ENCODE data around the gene CDK11A. TPM values are rescaled to one million over a fixed set of nuclear protein-coding genes. Genes with fewer than 3 reads are reported as not detected.
"Not testable (repeated sequence)": the region's sequence is repeated elsewhere in the genome, so short reads cannot be mapped to it uniquely, and the experiment has no call there.

Gene CDK11A
- total and polyA plus RNA-seq, 2 experiments from 2014 or later, result 19.5 to 30.9 TPM

DNA sequence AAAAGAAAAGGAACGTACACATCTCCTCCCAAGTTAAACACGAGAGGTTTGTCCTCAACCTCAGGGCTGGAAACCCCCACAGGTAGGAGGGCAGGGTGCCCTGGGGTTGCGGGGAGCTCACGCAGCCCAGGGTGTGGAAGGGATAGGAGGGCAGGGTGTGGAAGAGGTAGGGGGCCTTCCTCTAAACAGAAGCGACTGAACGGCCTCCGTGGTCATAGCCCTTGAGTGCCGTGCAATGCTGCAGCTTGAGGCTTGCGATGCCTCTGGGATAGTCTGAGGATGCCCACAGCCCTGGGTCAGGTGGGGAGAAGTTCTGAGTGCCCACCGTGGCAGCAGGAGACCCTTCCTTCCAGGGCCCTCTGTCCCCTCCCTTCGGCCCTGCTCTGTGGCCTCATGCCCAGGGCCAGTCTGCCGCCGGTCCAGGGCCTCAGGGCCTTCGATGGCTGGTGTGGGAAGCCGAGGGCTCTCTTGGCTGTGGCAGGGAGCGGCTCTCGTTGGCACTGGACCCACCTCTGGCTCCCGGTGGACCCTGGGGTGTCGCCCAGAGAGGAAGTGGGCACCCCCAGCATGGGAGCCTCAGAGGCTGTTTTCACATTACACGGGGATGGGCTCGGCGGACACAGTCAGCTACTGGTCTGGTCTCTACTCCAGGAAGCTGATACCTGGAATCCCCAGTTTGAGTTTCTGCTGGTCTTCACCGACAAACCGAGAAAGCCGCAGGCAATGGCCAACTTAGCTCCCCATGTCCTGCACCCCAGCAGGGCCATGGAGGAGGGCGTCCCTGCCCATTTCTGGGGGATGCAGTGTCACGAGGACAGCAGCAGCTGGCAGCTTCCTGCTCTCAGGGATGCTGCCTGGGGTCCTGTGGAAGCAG is 59.0 kb downstream of the CDK11A start:
- no peaks in the 10 kb centered on the region for H4K20me1 ChIP-seq (ENCODE audit: insufficient read depth, poor library complexity, severe bottlenecking)
- DNase-seq (ENCODE audit: low spot score), result no peak
- H3K4me1 ChIP-seq (ENCODE audit: insufficient read depth), result peaks cover 8% of the 10 kb centered on the region
- H3K4me2 ChIP-seq, result no peak overlapping the region
- H3K27ac ChIP-seq, result no peak overlapping the region
- no peaks in the 10 kb centered on the region for H3K9me3 ChIP-seq (ENCODE audit: low read depth)
- 96% methylated on average over 27 of the region's 27 CpGs for WGBS (ENCODE audit: low lambda C conversion rate, missing lambda C conversion rate)
- TF ChIP-seq, protein P1, sequence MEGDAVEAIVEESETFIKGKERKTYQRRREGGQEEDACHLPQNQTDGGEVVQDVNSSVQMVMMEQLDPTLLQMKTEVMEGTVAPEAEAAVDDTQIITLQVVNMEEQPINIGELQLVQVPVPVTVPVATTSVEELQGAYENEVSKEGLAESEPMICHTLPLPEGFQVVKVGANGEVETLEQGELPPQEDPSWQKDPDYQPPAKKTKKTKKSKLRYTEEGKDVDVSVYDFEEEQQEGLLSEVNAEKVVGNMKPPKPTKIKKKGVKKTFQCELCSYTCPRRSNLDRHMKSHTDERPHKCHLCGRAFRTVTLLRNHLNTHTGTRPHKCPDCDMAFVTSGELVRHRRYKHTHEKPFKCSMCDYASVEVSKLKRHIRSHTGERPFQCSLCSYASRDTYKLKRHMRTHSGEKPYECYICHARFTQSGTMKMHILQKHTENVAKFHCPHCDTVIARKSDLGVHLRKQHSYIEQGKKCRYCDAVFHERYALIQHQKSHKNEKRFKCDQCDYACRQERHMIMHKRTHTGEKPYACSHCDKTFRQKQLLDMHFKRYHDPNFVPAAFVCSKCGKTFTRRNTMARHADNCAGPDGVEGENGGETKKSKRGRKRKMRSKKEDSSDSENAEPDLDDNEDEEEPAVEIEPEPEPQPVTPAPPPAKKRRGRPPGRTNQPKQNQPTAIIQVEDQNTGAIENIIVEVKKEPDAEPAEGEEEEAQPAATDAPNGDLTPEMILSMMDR (IDR thresholded peaks at IDR 0.05; ENCODE audit: poor library complexity), result no peak
- TF ChIP-seq EZH2 (IDR thresholded peaks at IDR 0.05; ENCODE audit: borderline replicate concordance), result no peak
- TF ChIP-seq EZH2phosphoT487 (IDR thresholded peaks at IDR 0.05; ENCODE audit: low read depth, severe bottlenecking, unreplicated experiment), result no peak
- H3K36me3 ChIP-seq (replicated peaks; ENCODE audit: insufficient read depth, low read depth), result no peaks in the 10 kb centered on the region
- H3K4me3 ChIP-seq, result no peak overlapping the region
- no peak overlapping the region for H2AFZ ChIP-seq
- H3K9me2 ChIP-seq (replicated peaks; ENCODE audit: insufficient read depth), result no peaks in the 10 kb centered on the region
- H3K79me2 ChIP-seq, result no peaks in the 10 kb centered on the region
- H3K27me3 ChIP-seq, result no peaks in the 10 kb centered on the region

DNA sequence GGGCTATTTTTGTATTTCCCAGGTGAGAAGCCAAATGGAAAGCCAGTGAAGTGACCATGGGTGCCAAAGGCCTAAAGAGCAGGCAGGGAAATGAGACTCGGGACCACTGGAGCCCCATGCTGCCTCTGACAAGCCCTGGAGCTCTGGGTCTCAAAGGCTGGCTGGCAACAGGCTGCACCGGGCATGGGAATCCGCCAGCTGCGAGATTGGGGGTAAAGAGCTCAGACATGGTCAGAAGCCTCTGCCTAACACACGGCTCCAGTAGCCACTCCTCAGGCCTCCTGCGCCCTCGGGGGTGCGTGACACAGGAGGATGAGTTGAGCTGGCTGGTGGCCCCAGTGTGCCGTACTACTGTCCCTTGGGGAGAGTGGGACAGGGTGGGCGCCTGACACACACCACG is 59.8 kb downstream of the CDK11A start:
- not testable (repeated sequence) for H3K79me2 ChIP-seq; H3K4me2 ChIP-seq; H4K20me1 ChIP-seq (ENCODE audit: insufficient read depth, poor library complexity, severe bottlenecking); H3K36me3 ChIP-seq (replicated peaks; ENCODE audit: insufficient read depth, low read depth); H3K9me2 ChIP-seq (replicated peaks; ENCODE audit: insufficient read depth); H3K4me1 ChIP-seq (ENCODE audit: insufficient read depth); DNase-seq (ENCODE audit: low spot score); H3K27ac ChIP-seq; H3K4me3 ChIP-seq; H3K9me3 ChIP-seq (ENCODE audit: low read depth); H3K27me3 ChIP-seq; H2AFZ ChIP-seq
- WGBS (ENCODE audit: low lambda C conversion rate, missing lambda C conversion rate), result 74% methylated on average over 4 of the region's 11 CpGs

- peak overlapping the region; percentile 49 for H3K4me2 ChIP-seq
- WGBS (ENCODE audit: low lambda C conversion rate, missing lambda C conversion rate), result 76% methylated on average over 15 of the region's 15 CpGs
- not testable (repeated sequence) for H4K20me1 ChIP-seq (ENCODE audit: insufficient read depth, poor library complexity, severe bottlenecking); DNase-seq (ENCODE audit: low spot score); H3K9me2 ChIP-seq (replicated peaks; ENCODE audit: insufficient read depth); H3K4me3 ChIP-seq; H3K36me3 ChIP-seq (replicated peaks; ENCODE audit: insufficient read depth, low read depth); H2AFZ ChIP-seq; H3K27me3 ChIP-seq; H3K4me1 ChIP-seq (ENCODE audit: insufficient read depth); H3K9me3 ChIP-seq (ENCODE audit: low read depth); H3K79me2 ChIP-seq
- H3K27ac ChIP-seq, result peak overlapping the region; percentile 88
These were observed 61.2 kb downstream of the CDK11A start for GRCh38 chr1:1662830-1663560.

DNA sequence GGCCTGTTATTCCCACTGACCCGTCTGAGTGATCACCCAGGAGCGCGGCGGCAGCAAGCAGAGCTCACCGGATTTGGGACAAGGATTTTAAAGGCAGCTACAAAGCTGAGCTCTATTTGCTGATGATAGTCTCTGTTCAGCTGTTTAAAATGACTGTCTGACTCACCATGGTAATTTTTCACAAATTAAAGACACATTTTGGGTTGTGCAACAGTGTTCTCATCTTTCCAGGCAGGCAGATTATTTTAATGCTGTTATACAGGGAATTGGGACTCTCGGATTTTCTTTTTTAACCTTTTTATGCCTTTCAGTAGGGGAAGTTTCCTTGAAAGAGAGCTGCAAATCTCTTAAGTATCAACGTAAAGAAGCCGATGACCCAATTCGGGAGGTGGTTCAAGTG is 61.8 kb downstream of the CDK11A start:
- not testable (repeated sequence) for H3K4me1 ChIP-seq (ENCODE audit: insufficient read depth)
- H3K27ac ChIP-seq, result peak overlapping the region; percentile 88

More for the DNA sequence above, 61.8 kb downstream of the CDK11A start:
- not testable (repeated sequence) for H3K9me3 ChIP-seq (ENCODE audit: low read depth); DNase-seq (ENCODE audit: low spot score); H4K20me1 ChIP-seq (ENCODE audit: insufficient read depth, poor library complexity, severe bottlenecking); H2AFZ ChIP-seq; H3K36me3 ChIP-seq (replicated peaks; ENCODE audit: insufficient read depth, low read depth); H3K79me2 ChIP-seq; H3K9me2 ChIP-seq (replicated peaks; ENCODE audit: insufficient read depth); H3K4me3 ChIP-seq; H3K27me3 ChIP-seq
- H3K4me2 ChIP-seq, result peak overlapping the region; percentile 49
- WGBS (ENCODE audit: low lambda C conversion rate, missing lambda C conversion rate), result 75% methylated on average over 9 of the region's 9 CpGs
